ENCODE results near the gene HS6ST1. TPM values are rescaled to one million over a fixed set of nuclear protein-coding genes. Genes with fewer than 3 reads are reported as not detected.

HS6ST1 gene
- 25.2 TPM for total RNA-seq

GRCh38 chr2:128318776-128319464 lies at the start of gene HS6ST1:
Gene HS6ST1, minus strand, starts transcription at chr2:128318868. Its CDS starts 305 bp downstream, at chr2:128318563.
- peak; percentile 73 for DNase-seq

DNA sequence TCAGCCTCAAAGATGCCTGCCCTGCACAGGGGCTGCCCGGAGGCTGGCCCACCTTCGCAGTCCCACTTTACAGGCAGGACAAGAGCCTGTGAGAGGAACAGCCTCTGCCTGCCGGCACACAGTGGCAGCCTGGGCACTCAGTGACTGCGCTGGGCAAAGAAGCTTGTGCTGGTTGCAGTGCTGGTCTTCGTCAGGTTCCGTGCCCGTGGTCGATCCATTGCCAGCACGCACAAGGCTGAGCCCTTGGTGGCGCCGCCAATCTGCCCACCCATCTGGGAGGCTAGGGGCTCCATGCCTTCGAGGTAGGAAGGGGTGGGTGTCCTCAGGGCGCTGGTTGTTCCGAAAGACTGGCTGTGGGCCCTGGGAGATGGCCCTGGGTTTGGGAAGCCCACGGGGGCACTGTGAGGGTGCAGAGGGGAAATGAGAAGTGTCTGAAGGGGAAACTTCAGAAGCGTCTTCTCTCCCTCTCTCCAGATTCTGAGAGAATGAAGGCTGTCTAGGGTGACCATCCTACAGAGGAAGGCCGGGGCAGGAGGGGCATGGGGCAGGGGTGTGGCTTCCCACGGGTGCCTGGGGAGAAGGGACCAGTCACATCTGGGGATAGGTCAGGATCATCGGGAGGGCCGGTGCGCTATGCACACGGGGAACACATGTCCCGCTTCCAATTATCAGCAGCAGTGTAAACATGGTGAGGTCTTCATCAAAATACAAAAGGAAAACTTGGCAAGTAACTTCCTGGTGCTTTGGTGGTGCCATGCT lies 49.1 kb upstream of the HS6ST1 start:
- DNase-seq: no peak

DNA sequence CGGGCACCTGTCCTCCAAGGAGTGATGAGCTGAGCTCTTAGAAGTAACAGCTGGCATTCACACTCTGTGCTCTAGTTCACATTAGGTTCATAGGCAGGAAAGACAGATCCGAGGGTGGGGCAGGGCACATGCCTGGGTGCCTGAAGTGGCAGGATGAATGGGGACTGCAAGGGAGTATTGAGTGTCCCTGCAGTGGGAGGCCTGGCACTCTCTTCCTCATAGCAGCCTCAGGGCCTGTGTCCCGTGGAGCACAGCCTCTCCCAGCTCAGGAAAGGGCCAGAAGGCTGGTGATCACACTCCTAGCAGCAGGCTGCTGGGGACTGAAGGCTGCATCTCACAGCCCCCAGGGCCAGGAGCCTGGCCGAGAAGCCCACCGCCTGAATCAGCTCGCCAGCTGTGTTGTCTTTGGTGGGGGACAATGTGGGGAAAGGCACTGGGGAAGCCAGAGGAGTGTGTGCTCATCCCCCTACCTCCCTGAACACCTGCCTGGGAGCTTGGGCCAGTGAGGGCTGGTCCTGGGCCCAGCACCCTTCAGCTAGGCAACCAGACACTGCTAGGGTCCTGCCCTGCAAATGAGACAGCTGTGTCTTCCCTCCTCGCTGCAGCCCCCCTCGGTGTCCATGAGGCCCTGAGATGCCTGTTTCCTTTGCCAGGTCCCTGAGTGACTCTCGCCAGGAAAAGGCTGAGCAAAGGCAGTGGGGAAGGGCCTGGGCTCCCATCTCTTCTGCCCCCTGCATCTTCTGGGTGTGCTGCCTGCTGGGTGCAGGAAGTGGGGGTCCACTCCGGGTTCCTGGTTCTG lies 48.2 kb upstream of the HS6ST1 start:
- no peak for DNase-seq

- no peak for DNase-seq
These were observed 46.7 kb upstream of the HS6ST1 start for GRCh38 chr2:128365217-128365905.

- DNase-seq: no peak
These were observed 45.8 kb upstream of the HS6ST1 start for GRCh38 chr2:128364441-128364911.

GRCh38 chr2:128363934-128364361 lies 45.3 kb upstream of the HS6ST1 start:
- no peak for DNase-seq

- DNase-seq: peak; percentile 72
These were observed 44.2 kb upstream of the HS6ST1 start for GRCh38 chr2:128362889-128363228.

- no peak for DNase-seq
These were observed 43.7 kb upstream of the HS6ST1 start for GRCh38 chr2:128362176-128362888.

GRCh38 chr2:128361376-128362131 lies 42.9 kb upstream of the HS6ST1 start:
- no peak for DNase-seq

DNA sequence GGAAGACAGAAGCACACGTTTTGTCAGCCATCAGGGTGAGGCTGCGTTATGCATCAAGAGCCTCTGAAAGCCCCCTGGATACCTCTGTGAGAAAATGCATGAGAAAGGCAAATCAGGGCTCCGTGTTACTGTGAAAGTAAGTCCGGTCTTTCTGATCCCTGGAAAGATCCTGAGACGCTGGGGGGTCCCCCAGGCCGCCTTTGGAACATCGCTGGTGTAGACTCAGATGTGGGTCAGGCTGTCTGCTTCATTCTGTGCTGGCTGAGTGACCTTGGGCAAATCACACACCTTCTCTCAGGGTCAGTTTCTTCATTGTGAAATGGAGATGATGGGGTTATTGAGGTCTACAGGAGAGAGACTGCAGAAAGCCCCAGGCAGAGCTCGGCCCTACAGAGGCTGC lies 42.0 kb upstream of the HS6ST1 start:
- no peak for DNase-seq

DNA sequence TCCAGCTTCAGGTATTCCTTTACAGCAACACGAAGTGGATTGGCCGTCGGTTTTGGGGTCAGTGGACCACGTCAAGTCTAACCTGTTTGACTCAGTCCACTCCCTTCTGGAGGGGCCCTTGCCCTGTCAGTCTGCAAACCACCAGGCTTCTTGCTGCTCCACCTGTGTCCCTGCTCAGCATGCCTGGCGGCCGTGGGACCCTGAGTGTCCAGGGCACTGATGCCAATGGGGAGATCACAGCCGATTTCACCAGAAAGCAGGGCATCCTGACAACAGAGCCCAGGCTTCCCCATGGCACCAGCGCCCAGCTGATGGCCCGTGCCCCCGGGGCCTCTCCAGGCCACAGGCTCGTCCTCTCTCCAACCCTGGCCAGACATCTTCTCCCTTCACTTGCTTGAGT lies 41.2 kb upstream of the HS6ST1 start:
- no peak for DNase-seq

- no peak for DNase-seq
These were observed 40.5 kb upstream of the HS6ST1 start for GRCh38 chr2:128358941-128359731.

GRCh38 chr2:128357506-128358370 lies 39.1 kb upstream of the HS6ST1 start:
- no peak for DNase-seq

- no peak for DNase-seq
These were observed 37.5 kb upstream of the HS6ST1 start for GRCh38 chr2:128356127-128356526.

GRCh38 chr2:128354726-128355470 lies 36.2 kb upstream of the HS6ST1 start:
- no peak for DNase-seq

DNA sequence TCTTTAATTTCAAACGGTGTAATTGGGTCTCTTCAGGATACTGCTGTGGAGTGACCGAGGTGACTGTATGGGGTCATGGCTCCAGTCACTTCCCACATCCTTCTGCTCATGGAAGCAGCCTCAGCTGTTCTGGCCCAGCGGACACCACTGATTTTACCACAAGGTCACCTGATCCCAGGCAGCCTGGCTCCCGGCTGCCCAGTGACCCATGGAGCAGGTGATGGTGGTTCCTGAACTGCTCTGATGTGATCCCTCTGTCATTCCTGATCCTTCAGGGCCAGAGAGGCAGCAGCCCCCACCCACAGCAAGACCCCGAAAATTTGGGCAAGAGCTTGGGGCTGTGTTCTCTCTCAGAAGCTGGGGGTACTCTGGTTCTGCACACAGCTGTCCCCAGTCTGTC lies 35.5 kb upstream of the HS6ST1 start:
- no peak for DNase-seq

- DNase-seq: no peak
These were observed 32.1 kb upstream of the HS6ST1 start for GRCh38 chr2:128350736-128351135.

GRCh38 chr2:128348701-128349100 lies 30.0 kb upstream of the HS6ST1 start:
- DNase-seq: no peak

Data from skin of body (tissue), 2 donors.